IMR-90 (cell line): ENCODE results near the gene CA6. TPM values are rescaled to one million over a fixed set of nuclear protein-coding genes. Genes with fewer than 3 reads are reported as not detected.
A peak's percentile ranks its signal among the peaks of the same experiment; 100 is the strongest.

Experiments used
- ATAC-seq: fragments of 200-7000 bp; cut with Tn5 transposase; 2 replicates; pipeline ENCODE4 v1.9.1; 2020; ENCODE audit warnings: low read depth, mild to moderate bottlenecking, moderate library complexity
- BruUV-seq: library from RNA; stranded (reverse); fragments of 400-500 nt; replicated peaks from 2 replicates; lab custom pipeline; 2021; lab: Mats Ljungman, UMichigan
- CTCF ChIA-PET: fragments of 300-600 bp; formaldehyde crosslinking; extraction: SDS; loops from one replicate; lab custom pipeline; 2021; ENCODE audit warnings: antibody characterized with exemption; lab: Yijun Ruan, JAX
- POLR2A ChIA-PET: fragments of 300-600 bp; sonication (Branson Sonifier 250); formaldehyde crosslinking; loops from one replicate; lab custom pipeline; 2022; ENCODE audit warnings: antibody characterized with exemption; ENCODE audit not compliant: unreplicated experiment; lab: Charles Lee
- DNase-seq: peaks from one replicate; pipeline ENCODE4 v3.0.0; 2013
- H2AFZ ChIP-seq: replicated peaks from 2 replicates; pipeline ENCODE3; 2013; ENCODE audit warnings: low read length, mild to moderate bottlenecking; ENCODE audit not compliant: poor library complexity
- H2AK5ac ChIP-seq: 2 replicates; pipeline ENCODE4 v1.6.1; 2013; ENCODE audit warnings: low read depth, low read length, inconsistent platforms
- H2AK9ac ChIP-seq: replicated peaks from 2 replicates; pipeline ENCODE3; 2013; ENCODE audit warnings: mild to moderate bottlenecking, low read depth, low read length, moderate library complexity; ENCODE audit not compliant: poor library complexity
- H2BK120ac ChIP-seq: 2 replicates; pipeline ENCODE4 v1.6.1; 2013; ENCODE audit warnings: low read depth, low read length, inconsistent platforms
- H2BK15ac ChIP-seq: 3 replicates; pipeline ENCODE4 v1.6.1; 2013; ENCODE audit warnings: low read depth, low read length, inconsistent platforms
- H2BK20ac ChIP-seq: 2 replicates; pipeline ENCODE4 v1.6.1; 2013; ENCODE audit warnings: low read depth, mild to moderate bottlenecking, inconsistent platforms, low read length, moderate library complexity
- H2BK5ac ChIP-seq: 2 replicates; pipeline ENCODE4 v1.6.1; 2013; ENCODE audit warnings: mild to moderate bottlenecking, low read depth, low read length, inconsistent platforms; ENCODE audit not compliant: poor library complexity, severe bottlenecking
- H3K14ac ChIP-seq: replicated peaks from 2 replicates; pipeline ENCODE4 v1.6.1; 2013; ENCODE audit warnings: low read depth, low read length, inconsistent platforms
- H3K18ac ChIP-seq: 2 replicates; pipeline ENCODE4 v1.6.1; 2013; ENCODE audit warnings: low read depth, low read length, control low read depth
- H3K23ac ChIP-seq: 2 replicates; pipeline ENCODE4 v1.6.1; 2013; ENCODE audit warnings: low read depth, low read length, inconsistent platforms
- H3K27ac ChIP-seq: 2 replicates; pipeline ENCODE4 v1.5.1; 2013; ENCODE audit warnings: mild to moderate bottlenecking, control low read depth, low read length; ENCODE audit not compliant: insufficient read depth
- H3K27me3 ChIP-seq: 2 replicates; pipeline ENCODE4 v1.6.1; 2013; ENCODE audit warnings: low read length; ENCODE audit not compliant: control insufficient read depth, insufficient read depth
- H3K36me3 ChIP-seq: 2 replicates; pipeline ENCODE4 v1.6.1; 2013; ENCODE audit warnings: low read length, mixed read lengths; ENCODE audit not compliant: control insufficient read depth, insufficient read depth
- H3K4ac ChIP-seq: 2 replicates; pipeline ENCODE4 v1.6.1; 2013; ENCODE audit warnings: low read depth, low read length, inconsistent platforms
- H3K4me1 ChIP-seq: 2 replicates; pipeline ENCODE4 v1.6.1; 2013; ENCODE audit warnings: low read length, mixed read lengths; ENCODE audit not compliant: control insufficient read depth, insufficient read depth
- H3K4me2 ChIP-seq: 2 replicates; pipeline ENCODE4 v1.6.1; 2013; ENCODE audit warnings: low read depth, mild to moderate bottlenecking, control low read depth, low read length, moderate library complexity
- H3K4me3 ChIP-seq: 2 replicates; pipeline ENCODE4 v1.5.1; 2013; ENCODE audit warnings: low read depth, mild to moderate bottlenecking, control low read depth, low read length, moderate library complexity; ENCODE audit not compliant: insufficient read depth
- H3K56ac ChIP-seq: 2 replicates; pipeline ENCODE4 v1.6.1; 2013; ENCODE audit warnings: low read length, inconsistent platforms; ENCODE audit not compliant: insufficient read depth; ENCODE audit errors: extremely low read depth
- H3K79me1 ChIP-seq, 2 experiments: 2 replicates each; pipeline ENCODE4 v1.6.1; 2013; ENCODE audit warnings: low read length in 2 of 2, inconsistent platforms in 1 of 2, low read depth in 1 of 2
- H3K9ac ChIP-seq: 2 replicates; pipeline ENCODE4 v1.6.1; 2013; ENCODE audit warnings: low read depth, low read length, control low read depth
- H3K9me1 ChIP-seq: 2 replicates; pipeline ENCODE4 v1.6.1; 2013; ENCODE audit warnings: low read length, inconsistent platforms; ENCODE audit not compliant: insufficient read depth
- H3K9me3 ChIP-seq: 2 replicates; pipeline ENCODE4 v1.6.1; 2013; ENCODE audit warnings: low read length; ENCODE audit not compliant: control insufficient read depth, insufficient read depth
- H4K20me1 ChIP-seq: 2 replicates; pipeline ENCODE4 v1.6.1; 2013; ENCODE audit warnings: low read length, inconsistent platforms; ENCODE audit not compliant: insufficient read depth
- H4K5ac ChIP-seq: 2 replicates; pipeline ENCODE4 v1.6.1; 2013; ENCODE audit warnings: mild to moderate bottlenecking, low read depth, low read length, control low read depth
- H4K8ac ChIP-seq, 2 experiments: 2 replicates each; pipeline ENCODE4 v1.6.1; 2013; ENCODE audit warnings: low read depth in 2 of 2, low read length in 2 of 2, control low read depth in 1 of 2, inconsistent platforms in 1 of 2
- H4K91ac ChIP-seq: 2 replicates; pipeline ENCODE4 v1.6.1; 2013; ENCODE audit warnings: low read depth, low read length, inconsistent platforms; ENCODE audit not compliant: insufficient read depth
- CEBPB ChIP-seq: IDR thresholded peaks from 2 replicates; pipeline ENCODE4 v1.6.1; 2012; ENCODE audit warnings: low read depth, low read length, improper control_type of control experiment
- FOS ChIP-seq: fragments of 150-350 bp; IDR thresholded peaks from 2 replicates; pipeline ENCODE4 v1.6.1; 2016; ENCODE audit warnings: low read depth, low read length
- MAFK ChIP-seq: IDR thresholded peaks from 2 replicates; pipeline ENCODE4 v1.6.1; 2012; ENCODE audit warnings: low read depth, low read length, improper control_type of control experiment
- MAZ ChIP-seq: IDR thresholded peaks from 2 replicates; pipeline ENCODE4 v1.6.1; 2012; ENCODE audit warnings: low read depth, mild to moderate bottlenecking, low read length, improper control_type of control experiment, moderate library complexity, borderline replicate concordance
- RCOR1 ChIP-seq: IDR thresholded peaks from 2 replicates; pipeline ENCODE4 v1.6.1; 2012; ENCODE audit warnings: mild to moderate bottlenecking, low read length, improper control_type of control experiment; ENCODE audit not compliant: insufficient replicate concordance
- RFX5 ChIP-seq: IDR thresholded peaks from 2 replicates; pipeline ENCODE4 v1.8.0; 2012; ENCODE audit warnings: low read depth, mild to moderate bottlenecking, low read length, moderate library complexity
- WGBS, 2 experiments: methylation state at CpG; one replicate each; pipeline versions ENCODE4 v1.1.5 to v1.1.7; 2013; ENCODE audit warnings: missing lambda C conversion rate in 2 of 2; ENCODE audit not compliant: insufficient read length in 1 of 2; ENCODE audit errors: extremely low coverage in 2 of 2; 5-methylcytosine and 5-hydroxymethylcytosine counted together
- dilution Hi-C: fragments of 300-500 bp; cut with HindIII; formaldehyde crosslinking; loops from one replicate; pipeline ENCODE4 v1.14.3; 2018; ENCODE audit warnings: low sequenced_read_pairs; ENCODE audit not compliant: unreplicated experiment
- in situ Hi-C: fragments of 300-500 bp; cut with MboI; formaldehyde crosslinking; loops from 3 replicates; pipeline ENCODE4 v1.14.3; 2019; ENCODE audit warnings: low sequenced_read_pairs, inconsistent platforms, mixed read lengths
- intact Hi-C: fragments of 100-400 bp; cut with micrococcal nuclease; formaldehyde crosslinking; loops from 2 replicates; pipeline ENCODE4 v1.10.0; 2022
- polyA plus RNA-seq, 3 experiments: library from polyadenylated mRNA; depleted of rRNA; stranded (reverse); fragments of >200 nt; gene quantifications; 2 replicates each; pipeline ENCODE4 v1.2.3, GENCODE V29; 2012; ENCODE audit warnings: low replicate concordance in 1 of 3
- total RNA-seq: library from RNA; depleted of rRNA; stranded (reverse); fragments of >200 nt; gene quantifications from 2 replicates; pipeline ENCODE4 v1.2.3, GENCODE V29; 2012

The CA6 gene
- total and polyA plus RNA-seq, 2 of the 4 experiments (the other 2 are of a cell fraction), result not detected

- Histone ChIP-seq H4K5ac (peak overlapping the region; percentile 32), H3K14ac (peak overlapping the region; percentile 92), H3K9ac (no peak overlapping the region), H3K27me3 (no peaks in the 10 kb centered on the region), H2BK5ac (peak overlapping the region; percentile 83), H3K4me1 (peaks cover 13% of the 10 kb centered on the region), H3K79me1 (peaks cover 0 to 5% of the 10 kb centered on the region in 2 experiments; a peak in 1 of 4 replicates), H2BK20ac (peak overlapping the region; percentile 98), H3K23ac (peak overlapping the region; percentile 91; the same call in 1 of the 2 replicates), H2BK120ac (peak overlapping the region; percentile 97), H3K36me3 (no peaks in the 10 kb centered on the region), H3K4me2 (peak overlapping the region; percentile 33; the same call in 1 of the 2 replicates), H2AFZ (peak overlapping the region; percentile 77), H4K20me1 (no peaks in the 10 kb centered on the region), H3K4me3 (no peak overlapping the region), H3K18ac (peak overlapping the region; percentile 66), H2AK5ac (peak overlapping the region; percentile 86), H3K9me1 (peaks cover 25% of the 10 kb centered on the region), H3K27ac (peak overlapping the region; percentile 68), H2BK15ac (peak overlapping the region; percentile 97), H2AK9ac (peak overlapping the region; percentile 93), H3K9me3 (no peaks in the 10 kb centered on the region), H3K4ac (peak overlapping the region; percentile 97), H4K91ac (peak overlapping the region; percentile 97), H4K8ac (peak overlapping the region; percentile 16 to 85; a peak in 3 of 4 replicates), H3K56ac (peak overlapping the region; percentile 59; the same call in 1 of the 2 replicates)
- peak; percentile 92 for ATAC-seq
- dilution Hi-C loops, result no loop called here
- ChIA-PET CTCF (interaction anchor here (0.6 kb wide), 1 partner anchor 18 kb away, joined by 3 read pairs; no protein-coding TSS in a partner anchor), POLR2A (no interaction called here)
- no peak for TF ChIP-seq MAZ
- TF ChIP-seq CEBPB, result peak; percentile 59
- 0 out of 2 replicates have a peak, but pooled peaks have one; percentile 9 for TF ChIP-seq FOS
- no peak for TF ChIP-seq RFX5
- no peak for TF ChIP-seq MAFK
- TF ChIP-seq RCOR1, result peak; percentile 68
- in situ Hi-C loops, result loop anchor here (25.0 kb wide), 1 partner anchor 583 kb away; no protein-coding TSS in a partner anchor
- intact Hi-C loops, result no loop called here
- no CpG with 5 or more reads among the region's 6 CpGs for WGBS, 2 experiments
- BruUV-seq, result no TSS peak
- DNase-seq, result peak; percentile 96
Measured at GRCh38 chr1:8903908-8904650, 41.6 kb upstream of the CA6 start.
